Activated naive CD4-positive, alpha-beta T cell (primary cell): ENCODE data around the gene KCND3.
"Not testable (repeated sequence)": the region's sequence is repeated elsewhere in the genome, so short reads cannot be mapped to it uniquely, and the experiment has no call there.

Source experiments
- DNase-seq, 4 experiments: peaks; one replicate each; lab custom pipeline; 2025; lab: John Stamatoyannopoulos, UW

The KCND3 gene

GRCh38 chr1:111814305-111814628, 175.2 kb downstream of the KCND3 start:
- DNase-seq = no peak

GRCh38 chr1:111813440-111814304, 175.8 kb downstream of the KCND3 start:
- DNase-seq = no peak

GRCh38 chr1:111812306-111812705, 177.2 kb downstream of the KCND3 start:
- DNase-seq = no peak

GRCh38 chr1:111811891-111812290, 177.6 kb downstream of the KCND3 start:
- no peak for DNase-seq

GRCh38 chr1:111805251-111805650, 184.2 kb downstream of the KCND3 start:
- no peak for DNase-seq

GRCh38 chr1:111804776-111805175, 184.7 kb downstream of the KCND3 start:
- no peak for DNase-seq

- no peak for DNase-seq
These were observed 185.5 kb downstream of the KCND3 start for GRCh38 chr1:111803951-111804350.

- DNase-seq = no peak
These were observed 186.5 kb downstream of the KCND3 start for GRCh38 chr1:111802984-111803383.

GRCh38 chr1:111802110-111802509, 187.4 kb downstream of the KCND3 start:
- DNase-seq = no peak

GRCh38 chr1:111801071-111801850, 188.2 kb downstream of the KCND3 start:
- DNase-seq = no peak

GRCh38 chr1:111799722-111800121, 189.7 kb downstream of the KCND3 start:
- not testable (repeated sequence) for DNase-seq

- DNase-seq = no peak
These were observed 190.9 kb downstream of the KCND3 start for GRCh38 chr1:111798580-111798979.

GRCh38 chr1:111795401-111795800, 194.1 kb downstream of the KCND3 start:
- no peak for DNase-seq

GRCh38 chr1:111793923-111794322, 195.5 kb downstream of the KCND3 start:
- no peak for DNase-seq

- no peak for DNase-seq
These were observed 197.2 kb downstream of the KCND3 start for GRCh38 chr1:111792249-111792648.

- no peak for DNase-seq
These were observed 197.7 kb downstream of the KCND3 start for GRCh38 chr1:111791776-111792175.

- DNase-seq = no peak
These were observed 199.7 kb downstream of the KCND3 start for GRCh38 chr1:111789666-111790316.

- no peak for DNase-seq
These were observed 200.3 kb downstream of the KCND3 start for GRCh38 chr1:111789142-111789541.

GRCh38 chr1:111786669-111787207, 202.7 kb downstream of the KCND3 start:
- DNase-seq = no peak

- no peak for DNase-seq
These were observed 205.1 kb downstream of the KCND3 start for GRCh38 chr1:111784273-111784901.

- DNase-seq = no peak
These were observed 209.9 kb downstream of the KCND3 start for GRCh38 chr1:111779546-111779945.

- no peak for DNase-seq
These were observed 210.9 kb downstream of the KCND3 start for GRCh38 chr1:111778541-111779051.
